SJCRH30 (cell line): ENCODE data around the gene NPAS2. TPM values are rescaled to one million over a fixed set of nuclear protein-coding genes. Genes with fewer than 3 reads are reported as not detected.

ENCODE experiments used
- DNase-seq, 2 experiments: peaks; one replicate each; pipeline ENCODE4 v3.0.0-alpha.2; 2015 to 2020
- H3K27ac ChIP-seq: fragments of 250-450 bp; sonication (Bioruptor Pico); 2 replicates; pipeline ENCODE4 v1.5.1; 2020; ENCODE audit warnings: mild to moderate bottlenecking, moderate library complexity
- H3K27me3 ChIP-seq: fragments of 250-450 bp; sonication (Bioruptor Pico); 2 replicates; pipeline ENCODE4 v1.5.1; 2020; ENCODE audit warnings: mild to moderate bottlenecking, moderate library complexity
- H3K36me3 ChIP-seq: fragments of 250-450 bp; sonication (Bioruptor Pico); 2 replicates; pipeline ENCODE4 v1.5.1; 2020; ENCODE audit warnings: mild to moderate bottlenecking, moderate library complexity
- H3K4me1 ChIP-seq: fragments of 250-450 bp; sonication (Bioruptor Pico); 2 replicates; pipeline ENCODE4 v1.5.1; 2020; ENCODE audit warnings: mild to moderate bottlenecking, moderate library complexity
- H3K4me3 ChIP-seq: fragments of 250-450 bp; sonication (Bioruptor Pico); 2 replicates; pipeline ENCODE4 v1.5.1; 2020; ENCODE audit warnings: mild to moderate bottlenecking, moderate library complexity
- H3K9me3 ChIP-seq: fragments of 250-450 bp; sonication (Bioruptor Pico); replicated peaks from 2 replicates; pipeline ENCODE4 v1.5.1; 2020; ENCODE audit warnings: mild to moderate bottlenecking, moderate library complexity
- total RNA-seq: library from RNA; depleted of rRNA; stranded (reverse); fragments of >200 nt; shearing (Covaris generic); gene quantifications from 2 replicates; pipeline ENCODE4 v1.2.3, GENCODE V29; 2014

Gene NPAS2
- total RNA-seq, 1 experiment from 2014 or later = 0.02 TPM

GRCh38 chr2:100887039-100887578, 67.2 kb downstream of the NPAS2 start:
- Histone ChIP-seq H3K27me3 (peaks cover 18% of the 10 kb centered on the region), H3K36me3 (no peaks in the 10 kb centered on the region), H3K4me3 (no peak overlapping the region), H3K27ac (no peak overlapping the region), H3K9me3 (no peaks in the 10 kb centered on the region), H3K4me1 (no peaks in the 10 kb centered on the region)
- no peak for DNase-seq

DNA sequence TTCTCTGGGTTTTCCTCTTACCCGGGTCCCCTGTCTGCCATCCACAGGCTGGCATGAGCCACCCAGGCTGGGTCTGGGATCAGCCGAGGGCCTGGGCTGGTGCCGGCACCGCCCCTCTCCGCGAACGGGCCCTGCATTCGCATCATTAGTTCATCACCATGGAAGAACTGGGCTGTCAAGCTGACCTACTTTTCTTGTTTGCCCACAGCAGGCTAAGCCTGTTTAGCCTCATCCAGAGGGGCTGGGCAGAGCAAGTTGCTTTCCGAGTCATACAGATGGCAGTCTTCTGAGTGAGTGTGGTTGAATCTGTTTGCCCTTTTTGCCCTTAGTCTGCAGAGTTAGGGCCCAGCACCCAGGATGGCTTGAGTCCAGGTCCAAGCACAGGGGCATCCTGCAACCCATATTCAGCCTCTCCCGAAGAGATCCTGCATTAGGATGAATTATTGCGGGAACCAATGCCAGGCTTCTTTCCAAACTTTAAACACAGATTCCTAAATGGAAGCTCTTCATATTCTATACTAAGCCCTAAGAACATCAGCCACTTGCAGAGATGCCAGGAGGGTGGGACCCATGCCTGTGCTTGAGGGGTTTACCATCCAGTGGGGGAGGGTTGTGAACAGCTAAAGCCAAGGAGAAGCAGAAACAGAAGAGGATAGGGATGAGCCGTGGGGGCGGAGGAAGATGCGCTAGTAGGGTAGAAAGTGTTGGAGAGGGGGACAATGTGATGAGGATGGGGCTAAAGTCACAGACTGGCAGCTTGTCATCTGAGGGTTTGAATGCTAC, 68.0 kb downstream of the NPAS2 start:
- Histone ChIP-seq H3K4me3 (no peak overlapping the region), H3K27me3 (peaks cover 18% of the 10 kb centered on the region), H3K9me3 (no peaks in the 10 kb centered on the region), H3K4me1 (no peaks in the 10 kb centered on the region), H3K36me3 (no peaks in the 10 kb centered on the region), H3K27ac (no peak overlapping the region)
- no peak for DNase-seq

- peaks cover 18% of the 10 kb centered on the region for H3K27me3 ChIP-seq
- no peak overlapping the region for H3K4me3 ChIP-seq
- no peak overlapping the region for H3K27ac ChIP-seq
- DNase-seq = no peak
- no peaks in the 10 kb centered on the region for H3K36me3 ChIP-seq
- H3K4me1 ChIP-seq = no peaks in the 10 kb centered on the region
- H3K9me3 ChIP-seq = no peaks in the 10 kb centered on the region
These were observed 68.7 kb downstream of the NPAS2 start for GRCh38 chr2:100888601-100889000.

GRCh38 chr2:100889286-100889685, 69.3 kb downstream of the NPAS2 start:
- no peak overlapping the region for H3K27ac ChIP-seq
- H3K4me1 ChIP-seq = no peaks in the 10 kb centered on the region
- H3K9me3 ChIP-seq = no peaks in the 10 kb centered on the region
- no peaks in the 10 kb centered on the region for H3K36me3 ChIP-seq
- DNase-seq = peak in 1 of 2 experiments; percentile 18
- H3K4me3 ChIP-seq = no peak overlapping the region
- H3K27me3 ChIP-seq = peaks cover 15% of the 10 kb centered on the region

- no peak for DNase-seq
These were observed 72.1 kb downstream of the NPAS2 start for GRCh38 chr2:100891906-100892642.

GRCh38 chr2:100893392-100894104, 73.6 kb downstream of the NPAS2 start:
- H3K4me3 ChIP-seq = no peak overlapping the region
- H3K27me3 ChIP-seq = peaks cover 6% of the 10 kb centered on the region; the same call in 1 of the 2 replicates
- no peaks in the 10 kb centered on the region for H3K9me3 ChIP-seq
- no peak overlapping the region for H3K27ac ChIP-seq
- DNase-seq = no peak
- H3K4me1 ChIP-seq = no peaks in the 10 kb centered on the region
- no peaks in the 10 kb centered on the region for H3K36me3 ChIP-seq

More at GRCh38 chr2:100891906-100892642, 72.1 kb downstream of the NPAS2 start:
- Histone ChIP-seq H3K27ac (no peak overlapping the region), H3K4me3 (no peak overlapping the region), H3K9me3 (no peaks in the 10 kb centered on the region), H3K27me3 (peaks cover 11% of the 10 kb centered on the region; the same call in 1 of the 2 replicates), H3K36me3 (no peaks in the 10 kb centered on the region), H3K4me1 (no peaks in the 10 kb centered on the region)

DNA sequence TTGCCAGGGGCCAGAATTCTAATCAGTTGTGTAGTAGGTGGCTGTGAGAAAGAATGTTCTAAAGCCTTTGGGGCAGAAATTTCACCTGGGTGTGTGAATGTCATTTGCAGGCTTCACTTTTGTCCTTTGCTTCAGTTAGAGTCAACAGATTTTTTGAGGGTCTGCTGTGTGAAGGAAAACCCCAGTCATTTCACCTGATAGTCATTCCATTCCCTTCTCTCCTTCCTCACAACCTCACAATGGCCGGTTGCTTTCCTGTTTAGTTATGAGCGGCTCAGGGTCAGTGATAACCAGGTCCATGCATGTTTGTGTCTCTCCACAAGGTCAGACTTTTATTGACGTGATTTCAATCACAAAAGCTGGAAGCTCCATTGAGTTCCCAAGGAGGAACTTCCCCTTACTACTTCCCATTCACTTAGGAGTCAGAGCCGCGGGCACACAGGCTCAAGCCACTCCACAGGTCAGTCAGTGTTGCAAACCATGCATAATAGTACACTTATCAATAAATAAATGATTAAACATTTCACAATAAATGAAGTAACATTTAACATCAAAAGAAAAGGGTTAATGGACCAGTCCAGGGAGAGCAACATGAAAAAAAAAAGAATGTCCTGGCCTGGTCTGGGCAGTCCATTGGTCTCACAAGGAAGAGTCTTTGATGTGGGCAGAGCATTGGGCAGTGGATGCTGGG, 74.3 kb downstream of the NPAS2 start:
- H3K27me3 ChIP-seq = peaks cover 4% of the 10 kb centered on the region; the same call in 1 of the 2 replicates
- no peaks in the 10 kb centered on the region for H3K9me3 ChIP-seq
- H3K4me3 ChIP-seq = no peak overlapping the region
- H3K4me1 ChIP-seq = no peaks in the 10 kb centered on the region
- no peaks in the 10 kb centered on the region for H3K36me3 ChIP-seq
- no peak for DNase-seq
- H3K27ac ChIP-seq = no peak overlapping the region

- H3K4me3 ChIP-seq = no peak overlapping the region
- peaks cover 4% of the 10 kb centered on the region; the same call in 1 of the 2 replicates for H3K27me3 ChIP-seq
- no peak overlapping the region for H3K27ac ChIP-seq
- DNase-seq = no peak
- no peaks in the 10 kb centered on the region for H3K36me3 ChIP-seq
- no peaks in the 10 kb centered on the region for H3K9me3 ChIP-seq
- H3K4me1 ChIP-seq = no peaks in the 10 kb centered on the region
These were observed 74.8 kb downstream of the NPAS2 start for GRCh38 chr2:100894796-100895156.

DNA sequence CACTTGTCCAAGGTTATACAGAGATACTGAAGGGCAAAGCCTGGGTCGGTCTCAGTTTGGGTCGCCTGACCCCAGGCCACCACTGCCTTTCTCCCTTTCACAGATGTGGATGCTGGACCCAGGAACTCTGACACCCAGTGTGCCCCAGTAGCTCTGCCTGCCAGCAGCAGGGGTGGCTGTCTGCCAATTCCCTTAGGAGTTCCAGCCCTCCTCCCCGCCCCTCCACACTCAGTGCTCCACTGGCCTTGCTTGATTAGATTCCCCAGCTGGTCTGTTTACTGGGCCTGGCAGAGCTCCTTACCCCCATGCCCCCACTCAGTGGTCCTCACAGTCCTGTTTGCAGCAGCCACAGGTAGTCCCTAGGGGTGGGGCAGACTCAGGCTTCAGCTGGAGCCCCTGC, 75.5 kb downstream of the NPAS2 start:
- Histone ChIP-seq H3K36me3 (no peaks in the 10 kb centered on the region), H3K27ac (no peak overlapping the region), H3K9me3 (no peaks in the 10 kb centered on the region), H3K27me3 (peaks cover 7% of the 10 kb centered on the region; the same call in 1 of the 2 replicates), H3K4me3 (no peak overlapping the region), H3K4me1 (no peaks in the 10 kb centered on the region)
- no peak for DNase-seq

- H3K27ac ChIP-seq = no peak overlapping the region
- H3K36me3 ChIP-seq = no peaks in the 10 kb centered on the region
- no peaks in the 10 kb centered on the region for H3K9me3 ChIP-seq
- DNase-seq = no peak
- 0 out of 2 replicates have a peak, but pooled peaks cover 7% of the 10 kb centered on the region for H3K27me3 ChIP-seq
- no peaks in the 10 kb centered on the region for H3K4me1 ChIP-seq
- no peak overlapping the region for H3K4me3 ChIP-seq
These were observed 76.2 kb downstream of the NPAS2 start for GRCh38 chr2:100895934-100896685.

DNA sequence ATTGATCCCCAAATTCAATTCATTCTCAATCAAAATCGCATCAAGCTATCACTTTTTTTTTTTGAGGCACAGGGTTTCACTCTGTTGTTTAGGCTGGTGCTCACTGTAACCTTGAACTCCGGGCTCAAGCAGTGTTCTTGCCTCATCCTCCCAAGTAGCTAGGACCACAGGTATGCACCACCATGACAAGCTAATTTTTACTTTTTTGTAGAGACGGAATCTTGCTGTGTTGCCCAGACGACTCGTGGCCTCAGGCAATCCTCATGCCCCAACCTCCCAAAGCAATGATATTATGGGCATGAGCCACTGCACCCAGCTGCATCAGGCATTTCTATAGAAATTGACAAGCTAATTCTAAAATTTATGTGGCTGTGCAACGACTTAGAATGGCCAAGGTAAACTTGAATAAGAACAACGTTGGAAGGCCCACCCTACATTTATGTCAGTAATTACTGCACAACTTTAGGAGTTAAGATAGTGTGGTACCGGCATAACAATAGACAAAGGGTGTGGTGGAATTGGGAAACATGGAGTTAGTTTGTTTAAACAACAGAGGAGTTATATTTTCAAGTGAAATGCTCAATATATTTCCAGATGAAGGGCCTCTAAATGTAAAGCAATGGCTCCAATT, 78.2 kb downstream of the NPAS2 start:
- no peak overlapping the region for H3K4me3 ChIP-seq
- no peaks in the 10 kb centered on the region for H3K36me3 ChIP-seq
- H3K4me1 ChIP-seq = no peaks in the 10 kb centered on the region; the same call in 1 of the 2 replicates
- DNase-seq = no peak
- peaks cover 13% of the 10 kb centered on the region; the same call in 1 of the 2 replicates for H3K27me3 ChIP-seq
- H3K9me3 ChIP-seq = no peaks in the 10 kb centered on the region
- H3K27ac ChIP-seq = no peak overlapping the region

- DNase-seq = no peak
- Histone ChIP-seq H3K9me3 (no peaks in the 10 kb centered on the region), H3K27ac (no peak overlapping the region), H3K27me3 (peaks cover 13% of the 10 kb centered on the region; the same call in 1 of the 2 replicates), H3K36me3 (no peaks in the 10 kb centered on the region), H3K4me3 (no peak overlapping the region), H3K4me1 (no peaks in the 10 kb centered on the region; the same call in 1 of the 2 replicates)
These were observed 80.3 kb downstream of the NPAS2 start for GRCh38 chr2:100900156-100900795.
